Peyer's patch (tissue), 4 donors: Measurements from ENCODE around the gene IKZF4.

Experiments
- POLR2A ChIP-seq, 2 donors: fragments of 450-650 bp; IDR thresholded peaks; one replicate each; pipeline ENCODE4 v1.5.1; 2017; ENCODE audit warnings: antibody characterized with exemption in 2 of 2, mild to moderate bottlenecking in 2 of 2, moderate library complexity in 2 of 2
- TF ChIP-seq, protein P1 (sequence below), 6 experiments: fragments of 450-650 bp in 4 of 6; fragments of 200-600 bp in 2 of 6; sonication (generic) in 1 of 6; IDR thresholded peaks; one replicate each; pipeline ENCODE4 v1.5.1; 2017 to 2019; ENCODE audit warnings: antibody characterized with exemption in 6 of 6, mild to moderate bottlenecking in 3 of 6, moderate library complexity in 1 of 6

DNA sequence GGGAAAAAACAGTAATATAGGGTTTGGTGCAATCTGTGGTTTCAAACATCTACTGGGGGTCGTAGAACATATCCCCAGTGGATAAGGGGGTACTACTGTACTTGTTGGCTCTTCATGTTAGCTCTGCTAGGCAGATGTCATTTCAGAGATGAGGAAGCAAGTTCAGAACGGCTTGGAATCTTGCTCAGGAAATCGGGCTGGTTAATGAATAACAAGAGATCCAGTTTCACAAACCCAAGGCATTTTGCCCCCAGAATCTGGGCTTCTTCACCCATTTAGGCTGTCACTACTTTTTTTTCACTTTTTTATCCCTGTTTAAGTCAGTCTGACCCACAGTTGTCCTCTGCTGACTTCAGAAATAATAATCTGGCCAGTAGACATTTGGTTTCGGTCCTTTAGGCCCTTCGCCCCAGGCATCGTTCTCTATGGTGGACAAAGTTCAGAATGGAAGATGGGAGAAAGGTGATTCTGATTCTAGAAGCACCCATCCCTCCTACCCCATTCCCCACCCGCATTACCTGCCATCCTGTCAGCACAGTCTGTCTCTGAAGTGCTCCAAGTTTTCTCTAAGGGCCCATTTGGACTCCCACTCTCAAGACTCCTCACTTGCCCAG is 19.2 kb upstream of the IKZF4 start:
- no peak for TF ChIP-seq POLR2A (IDR thresholded peaks at IDR 0.05)
- TF ChIP-seq, protein P1, sequence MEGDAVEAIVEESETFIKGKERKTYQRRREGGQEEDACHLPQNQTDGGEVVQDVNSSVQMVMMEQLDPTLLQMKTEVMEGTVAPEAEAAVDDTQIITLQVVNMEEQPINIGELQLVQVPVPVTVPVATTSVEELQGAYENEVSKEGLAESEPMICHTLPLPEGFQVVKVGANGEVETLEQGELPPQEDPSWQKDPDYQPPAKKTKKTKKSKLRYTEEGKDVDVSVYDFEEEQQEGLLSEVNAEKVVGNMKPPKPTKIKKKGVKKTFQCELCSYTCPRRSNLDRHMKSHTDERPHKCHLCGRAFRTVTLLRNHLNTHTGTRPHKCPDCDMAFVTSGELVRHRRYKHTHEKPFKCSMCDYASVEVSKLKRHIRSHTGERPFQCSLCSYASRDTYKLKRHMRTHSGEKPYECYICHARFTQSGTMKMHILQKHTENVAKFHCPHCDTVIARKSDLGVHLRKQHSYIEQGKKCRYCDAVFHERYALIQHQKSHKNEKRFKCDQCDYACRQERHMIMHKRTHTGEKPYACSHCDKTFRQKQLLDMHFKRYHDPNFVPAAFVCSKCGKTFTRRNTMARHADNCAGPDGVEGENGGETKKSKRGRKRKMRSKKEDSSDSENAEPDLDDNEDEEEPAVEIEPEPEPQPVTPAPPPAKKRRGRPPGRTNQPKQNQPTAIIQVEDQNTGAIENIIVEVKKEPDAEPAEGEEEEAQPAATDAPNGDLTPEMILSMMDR (IDR thresholded peaks at IDR 0.05): no peak
